ENCODE data around the gene ZNF610. TPM values are rescaled to one million over a fixed set of nuclear protein-coding genes. Genes with fewer than 3 reads are reported as not detected.

Gene ZNF610
- total RNA-seq, 2 donors from 2014 or later: 0.78 TPM; not detected in 1

DNA sequence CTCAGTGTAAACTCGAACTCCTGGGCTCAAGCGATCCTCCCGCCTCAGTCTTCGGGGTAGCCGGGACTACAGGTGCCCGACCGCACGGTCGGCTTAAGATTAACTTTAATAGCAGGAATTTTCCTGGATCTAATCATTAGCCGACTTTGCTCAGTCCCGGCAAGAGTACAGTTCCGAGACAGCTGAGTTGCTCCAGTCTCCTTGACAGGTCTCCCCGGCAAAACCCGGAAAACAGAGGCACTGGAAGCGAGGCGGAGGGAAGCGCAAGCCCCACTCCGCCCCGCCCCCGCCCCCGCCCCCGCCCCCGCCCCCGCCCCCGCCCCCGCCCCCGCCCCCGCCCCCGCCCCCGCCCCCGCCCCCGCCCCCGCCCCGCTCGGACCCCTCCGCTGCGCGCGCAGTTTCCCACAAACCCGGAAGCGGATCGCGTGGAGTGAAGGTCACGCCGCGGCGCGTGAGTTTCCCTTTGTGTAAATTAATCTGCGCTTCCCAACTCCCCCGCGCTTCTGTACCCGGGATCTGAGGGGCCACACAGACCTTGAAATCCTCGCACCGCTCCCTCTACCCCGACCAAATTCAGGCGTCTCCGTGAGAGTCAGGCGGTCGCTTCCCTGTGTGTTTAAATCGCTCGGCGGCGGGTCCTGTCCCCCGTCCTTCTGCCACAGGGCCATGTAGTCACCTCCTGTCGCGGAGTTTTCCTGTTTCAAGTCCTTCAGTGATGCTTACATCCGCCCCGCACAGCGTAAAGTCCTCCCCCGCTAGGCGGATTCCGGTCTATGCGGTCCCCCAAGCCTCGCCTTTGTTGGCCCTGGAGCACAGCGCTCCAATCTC, 39.1 kb upstream of the ZNF610 start, which contains the start of gene ZNF480:
Gene ZNF480, plus strand, starts transcription at position 397 of the 828 bp plus-strand sequence. CDS start 3,244 bp downstream, outside the sequence.
- Histone ChIP-seq H3K9me3 (no peaks in the 10 kb centered on the region), H3K4me1 (peaks cover 16% of the 10 kb centered on the region), H3K27ac (peak within 1 kb of the TSS; percentile 83 to 95 (median 90)), H3K27me3 (no peaks in the 10 kb centered on the region), H3K36me3 (replicated peaks in 1 of 2; ENCODE audit: insufficient read depth in 1 of 2, low read depth in 2 of 2) (peaks cover 10% of the 10 kb centered on the region in 2 donors), H3K4me3 (peak within 1 kb of the TSS; percentile 63 to 80)
- intact Hi-C loops (cut with DNase I): no loop called here
- TF ChIP-seq, protein P1, sequence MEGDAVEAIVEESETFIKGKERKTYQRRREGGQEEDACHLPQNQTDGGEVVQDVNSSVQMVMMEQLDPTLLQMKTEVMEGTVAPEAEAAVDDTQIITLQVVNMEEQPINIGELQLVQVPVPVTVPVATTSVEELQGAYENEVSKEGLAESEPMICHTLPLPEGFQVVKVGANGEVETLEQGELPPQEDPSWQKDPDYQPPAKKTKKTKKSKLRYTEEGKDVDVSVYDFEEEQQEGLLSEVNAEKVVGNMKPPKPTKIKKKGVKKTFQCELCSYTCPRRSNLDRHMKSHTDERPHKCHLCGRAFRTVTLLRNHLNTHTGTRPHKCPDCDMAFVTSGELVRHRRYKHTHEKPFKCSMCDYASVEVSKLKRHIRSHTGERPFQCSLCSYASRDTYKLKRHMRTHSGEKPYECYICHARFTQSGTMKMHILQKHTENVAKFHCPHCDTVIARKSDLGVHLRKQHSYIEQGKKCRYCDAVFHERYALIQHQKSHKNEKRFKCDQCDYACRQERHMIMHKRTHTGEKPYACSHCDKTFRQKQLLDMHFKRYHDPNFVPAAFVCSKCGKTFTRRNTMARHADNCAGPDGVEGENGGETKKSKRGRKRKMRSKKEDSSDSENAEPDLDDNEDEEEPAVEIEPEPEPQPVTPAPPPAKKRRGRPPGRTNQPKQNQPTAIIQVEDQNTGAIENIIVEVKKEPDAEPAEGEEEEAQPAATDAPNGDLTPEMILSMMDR (IDR thresholded peaks at IDR 0.05): peak in 2 of 7 experiments; percentile 24 to 25
- TF ChIP-seq POLR2A (IDR thresholded peaks at IDR 0.05): peak; percentile 21 to 74 (median 72)
- ATAC-seq (peak; percentile 91), DNase-seq (peak; percentile 86 to 91 (median 90))
- 0% methylated on average over 41 to 51 of the region's 75 CpGs for WGBS, 2 donors

- H3K27ac ChIP-seq: peak overlapping the region; percentile 83 to 95 (median 90)
- ATAC-seq (no peak), DNase-seq (no peak)
- WGBS, 2 donors: 19 to 21% methylated on average over 16 to 18 of the region's 18 CpGs
- peak overlapping the region; percentile 63 to 80 for H3K4me3 ChIP-seq
- peaks cover 16% of the 10 kb centered on the region for H3K4me1 ChIP-seq
- no peaks in the 10 kb centered on the region for H3K9me3 ChIP-seq
- peaks cover 10 to 12% of the 10 kb centered on the region in 2 donors for H3K36me3 ChIP-seq (replicated peaks in 1 of 2; ENCODE audit: insufficient read depth in 1 of 2, low read depth in 2 of 2)
- TF ChIP-seq, protein P1 (IDR thresholded peaks at IDR 0.05): no peak
- TF ChIP-seq POLR2A (IDR thresholded peaks at IDR 0.05): no peak
- intact Hi-C loops (cut with DNase I): no loop called here
- no peaks in the 10 kb centered on the region for H3K27me3 ChIP-seq
These were observed 38.3 kb upstream of the ZNF610 start for GRCh38 chr19:52297601-52298364.

GRCh38 chr19:52307275-52307674, 28.8 kb upstream of the ZNF610 start:
- intact Hi-C loops (cut with DNase I): no loop called here
- 91 to 95% methylated on average over 10 of the region's 10 CpGs for WGBS, 2 donors
- DNase-seq (no peak), ATAC-seq (no peak)
- Histone ChIP-seq H3K36me3 (replicated peaks in 1 of 2; ENCODE audit: insufficient read depth in 1 of 2, low read depth in 2 of 2) (peaks cover 2 to 9% of the 10 kb centered on the region in 2 donors), H3K27me3 (no peaks in the 10 kb centered on the region), H3K4me3 (no peak overlapping the region), H3K9me3 (peaks cover 0 to 54% (median 3%) of the 10 kb centered on the region in 3 donors), H3K27ac (no peak overlapping the region), H3K4me1 (no peaks in the 10 kb centered on the region)
- no peak for TF ChIP-seq POLR2A (IDR thresholded peaks at IDR 0.05)
- TF ChIP-seq, protein P1 (IDR thresholded peaks at IDR 0.05): no peak

GRCh38 chr19:52322429-52322828, 13.6 kb upstream of the ZNF610 start:
- intact Hi-C loops (cut with DNase I): no loop called here
- H3K4me3 ChIP-seq: no peak overlapping the region
- no peaks in the 10 kb centered on the region for H3K27me3 ChIP-seq
- H3K9me3 ChIP-seq: peaks cover 0 to 96% (median 9%) of the 10 kb centered on the region in 3 donors
- H3K4me1 ChIP-seq: no peaks in the 10 kb centered on the region
- DNase-seq (no peak), ATAC-seq (no peak)
- WGBS, 2 donors: 94 to 97% methylated on average over 6 of the region's 6 CpGs
- peaks cover 27 to 44% of the 10 kb centered on the region in 2 donors for H3K36me3 ChIP-seq (replicated peaks in 1 of 2; ENCODE audit: insufficient read depth in 1 of 2, low read depth in 2 of 2)
- H3K27ac ChIP-seq: no peak overlapping the region
- no peak for TF ChIP-seq POLR2A (IDR thresholded peaks at IDR 0.05)

DNA sequence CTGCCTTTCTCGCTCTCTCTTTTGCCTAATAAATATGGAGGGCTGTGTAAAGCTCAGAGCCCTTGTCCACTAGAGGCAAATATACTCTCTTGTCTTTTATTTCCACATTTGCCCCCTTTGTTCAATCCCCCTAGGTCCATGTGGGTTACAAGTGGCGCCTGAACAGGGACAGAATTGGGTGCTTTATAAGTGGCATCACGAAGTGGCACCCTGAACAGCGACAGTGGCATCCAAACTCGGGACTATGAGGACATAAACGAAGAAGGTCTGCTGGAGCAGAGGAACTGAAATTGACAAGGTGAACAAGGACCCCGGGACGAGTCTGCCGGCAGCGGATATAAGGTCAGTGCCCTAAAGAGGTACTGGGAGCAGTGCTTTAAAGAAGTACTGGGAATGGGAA, 4.3 kb upstream of the ZNF610 start:
- Histone ChIP-seq H3K36me3 (replicated peaks in 1 of 2; ENCODE audit: insufficient read depth in 1 of 2, low read depth in 2 of 2) (no peaks in the 10 kb centered on the region), H3K9me3 (peaks cover 0 to 52% (median 2%) of the 10 kb centered on the region in 3 donors), H3K4me1 (peaks cover 2% of the 10 kb centered on the region), H3K4me3 (no peak overlapping the region), H3K27ac (no peak overlapping the region), H3K27me3 (no peaks in the 10 kb centered on the region)
- DNase-seq: no peak
- 81 to 83% methylated on average over 10 of the region's 10 CpGs for WGBS, 2 donors
- intact Hi-C loops (cut with DNase I): no loop called here
- ATAC-seq: no peak
- TF ChIP-seq POLR2A (IDR thresholded peaks at IDR 0.05): no peak
- TF ChIP-seq, protein P1 (IDR thresholded peaks at IDR 0.05): no peak
